PC-9 (cell line): ENCODE measurements around the gene DEAF1. TPM values are rescaled to one million over a fixed set of nuclear protein-coding genes. Genes with fewer than 3 reads are reported as not detected.

ENCODE experiments used
- BruUV-seq: library from RNA; stranded (reverse); fragments of 400-500 nt; replicated peaks from 2 replicates; lab custom pipeline; 2021; lab: Mats Ljungman, UMichigan
- CTCF ChIA-PET: fragments of 300-600 bp; sonication (Branson Sonifier 250); formaldehyde crosslinking; loops from one replicate; lab custom pipeline; 2022; ENCODE audit warnings: antibody characterized with exemption; lab: Charles Lee
- POLR2A ChIA-PET: fragments of 300-600 bp; sonication (Branson Sonifier 250); formaldehyde crosslinking; loops from one replicate; lab custom pipeline; 2022; ENCODE audit warnings: antibody characterized with exemption; ENCODE audit not compliant: unreplicated experiment; lab: Charles Lee
- DNase-seq, 2 experiments: peaks; one replicate each; pipeline versions ENCODE4 v3.0.0 to v3.0.0-alpha.2; 2015 to 2022; ENCODE audit warnings: mixed read lengths in 1 of 2
- H2AFZ ChIP-seq: fragments of 200-600 bp; sonication (generic); 2 replicates; pipeline ENCODE4 v1.8.1; 2017; ENCODE audit warnings: antibody characterized with exemption
- H3F3A ChIP-seq: fragments of 200-600 bp; sonication (generic); 2 replicates; pipeline ENCODE4 v1.8.1; 2017; ENCODE audit warnings: antibody characterized with exemption, mild to moderate bottlenecking, low read depth; ENCODE audit not compliant: insufficient read depth
- H3K27ac ChIP-seq: fragments of 200-600 bp; sonication (generic); 2 replicates; pipeline ENCODE4 v1.6.1; 2016; ENCODE audit warnings: mixed run types
- H3K27me3 ChIP-seq: fragments of 200-600 bp; sonication (generic); 2 replicates; pipeline ENCODE4 v1.6.1; 2016; ENCODE audit warnings: low read depth, mixed run types; ENCODE audit not compliant: insufficient read depth
- H3K36me3 ChIP-seq: fragments of 200-600 bp; sonication (generic); 2 replicates; pipeline ENCODE4 v1.6.1; 2016; ENCODE audit warnings: low read depth, mixed run types
- H3K4me1 ChIP-seq: fragments of 200-600 bp; sonication (generic); replicated peaks from 2 replicates; pipeline ENCODE4 v1.6.1; 2016; ENCODE audit warnings: mixed run types; ENCODE audit not compliant: insufficient read depth
- H3K4me2 ChIP-seq: fragments of 200-600 bp; sonication (generic); 2 replicates; pipeline ENCODE4 v1.6.1; 2017; ENCODE audit warnings: mixed run types
- H3K4me3 ChIP-seq: fragments of 200-600 bp; sonication (generic); 2 replicates; pipeline ENCODE4 v1.6.1; 2016; ENCODE audit warnings: mixed run types
- H3K79me2 ChIP-seq: fragments of 200-600 bp; sonication (generic); 2 replicates; pipeline ENCODE4 v1.6.1; 2017; ENCODE audit warnings: low read depth, mixed run types
- H3K9me2 ChIP-seq: fragments of 200-600 bp; sonication (generic); 2 replicates; pipeline ENCODE4 v1.8.1; 2017; ENCODE audit warnings: mild to moderate bottlenecking; ENCODE audit not compliant: insufficient read depth
- H3K9me3 ChIP-seq: fragments of 200-600 bp; sonication (generic); 2 replicates; pipeline ENCODE4 v1.8.1; 2016; ENCODE audit warnings: low read depth; ENCODE audit not compliant: insufficient read depth
- H4K20me1 ChIP-seq: fragments of 200-600 bp; sonication (generic); 2 replicates; pipeline ENCODE4 v1.8.1; 2017; ENCODE audit not compliant: insufficient read depth
- EZH2 ChIP-seq: fragments of 200-600 bp; sonication (generic); IDR thresholded peaks from 2 replicates; pipeline ENCODE4 v1.8.0; 2017; ENCODE audit warnings: antibody characterized with exemption, low read depth
- intact Hi-C: fragments of 100-400 bp; cut with micrococcal nuclease; formaldehyde crosslinking; loops from one replicate; pipeline ENCODE4 v1.10.0; 2022; ENCODE audit not compliant: unreplicated experiment
- total RNA-seq: library from RNA; stranded (reverse); gene quantifications from 2 replicates; pipeline ENCODE4 v1.2.3, GENCODE V29; 2021
- TF ChIP-seq, protein P1 (sequence below): fragments of 200-600 bp; sonication (generic); conservative IDR thresholded peaks from 2 replicates; pipeline ENCODE4 v1.6.1; 2017; ENCODE audit warnings: mixed run types, antibody characterized with exemption, mild to moderate bottlenecking, moderate library complexity

DEAF1 gene
- total RNA-seq, 1 experiment from 2014 or later: 36.9 TPM

DNA sequence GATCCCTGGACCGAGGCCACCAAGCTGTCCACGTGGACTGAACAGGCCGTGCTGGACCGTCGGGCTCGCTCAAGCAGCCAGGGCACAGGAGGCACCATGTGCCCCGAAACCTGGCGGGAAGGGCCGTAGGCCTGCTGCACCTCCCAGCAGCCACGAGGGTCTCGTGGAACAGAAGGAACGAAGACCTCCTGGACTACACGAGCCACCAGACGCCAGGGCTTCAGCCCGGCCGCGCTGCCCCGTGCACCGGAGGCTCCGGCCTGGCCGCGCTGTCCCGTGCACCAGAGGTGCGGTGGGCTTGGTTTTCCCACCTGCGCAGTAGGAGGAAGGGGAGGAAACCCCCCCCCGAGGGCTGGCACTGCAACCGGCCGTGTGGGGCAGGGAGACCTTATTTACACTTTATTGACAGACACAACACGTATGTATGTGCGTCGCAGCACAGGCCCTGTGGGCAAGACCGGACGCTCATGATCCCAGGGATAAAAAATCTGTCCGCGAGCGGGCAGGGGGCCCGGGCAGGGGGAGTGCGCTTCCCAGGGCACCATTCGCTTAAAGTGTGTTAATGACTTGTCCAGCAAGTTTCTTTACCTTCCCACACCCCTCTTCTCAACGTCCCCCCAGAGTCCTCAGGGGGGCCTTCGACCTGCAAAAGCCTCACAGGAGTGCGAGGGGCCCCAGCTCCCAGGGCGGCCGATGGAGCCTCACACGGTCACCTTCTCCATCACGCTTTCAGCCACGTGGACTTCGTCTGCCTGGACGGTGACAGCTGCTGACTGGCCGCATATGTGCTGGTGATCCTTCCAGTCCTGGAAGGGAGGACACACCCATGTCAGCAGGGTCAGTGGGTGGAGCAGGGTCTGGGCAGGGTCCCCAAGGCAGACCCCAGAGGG, 50.9 kb downstream of the DEAF1 start:
- Histone ChIP-seq H3K27me3 (no peaks in the 10 kb centered on the region), H3K9me3 (no peaks in the 10 kb centered on the region), H3K4me1 (no peaks in the 10 kb centered on the region), H3K36me3 (no peaks in the 10 kb centered on the region), H3K9me2 (no peaks in the 10 kb centered on the region), H2AFZ (no peak overlapping the region), H4K20me1 (no peaks in the 10 kb centered on the region), H3K27ac (no peak overlapping the region), H3K4me3 (no peak overlapping the region), H3K4me2 (no peak overlapping the region), H3F3A (peaks cover 20% of the 10 kb centered on the region; the same call in 1 of the 2 replicates), H3K79me2 (no peaks in the 10 kb centered on the region)
- DNase-seq: no peak
- POLR2A ChIA-PET: no interaction called here
- TF ChIP-seq, protein P1, sequence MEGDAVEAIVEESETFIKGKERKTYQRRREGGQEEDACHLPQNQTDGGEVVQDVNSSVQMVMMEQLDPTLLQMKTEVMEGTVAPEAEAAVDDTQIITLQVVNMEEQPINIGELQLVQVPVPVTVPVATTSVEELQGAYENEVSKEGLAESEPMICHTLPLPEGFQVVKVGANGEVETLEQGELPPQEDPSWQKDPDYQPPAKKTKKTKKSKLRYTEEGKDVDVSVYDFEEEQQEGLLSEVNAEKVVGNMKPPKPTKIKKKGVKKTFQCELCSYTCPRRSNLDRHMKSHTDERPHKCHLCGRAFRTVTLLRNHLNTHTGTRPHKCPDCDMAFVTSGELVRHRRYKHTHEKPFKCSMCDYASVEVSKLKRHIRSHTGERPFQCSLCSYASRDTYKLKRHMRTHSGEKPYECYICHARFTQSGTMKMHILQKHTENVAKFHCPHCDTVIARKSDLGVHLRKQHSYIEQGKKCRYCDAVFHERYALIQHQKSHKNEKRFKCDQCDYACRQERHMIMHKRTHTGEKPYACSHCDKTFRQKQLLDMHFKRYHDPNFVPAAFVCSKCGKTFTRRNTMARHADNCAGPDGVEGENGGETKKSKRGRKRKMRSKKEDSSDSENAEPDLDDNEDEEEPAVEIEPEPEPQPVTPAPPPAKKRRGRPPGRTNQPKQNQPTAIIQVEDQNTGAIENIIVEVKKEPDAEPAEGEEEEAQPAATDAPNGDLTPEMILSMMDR: no peak
- no peak for TF ChIP-seq EZH2
- no TSS peak for BruUV-seq
- CTCF ChIA-PET: no interaction called here
- intact Hi-C loops: no loop called here

DNA sequence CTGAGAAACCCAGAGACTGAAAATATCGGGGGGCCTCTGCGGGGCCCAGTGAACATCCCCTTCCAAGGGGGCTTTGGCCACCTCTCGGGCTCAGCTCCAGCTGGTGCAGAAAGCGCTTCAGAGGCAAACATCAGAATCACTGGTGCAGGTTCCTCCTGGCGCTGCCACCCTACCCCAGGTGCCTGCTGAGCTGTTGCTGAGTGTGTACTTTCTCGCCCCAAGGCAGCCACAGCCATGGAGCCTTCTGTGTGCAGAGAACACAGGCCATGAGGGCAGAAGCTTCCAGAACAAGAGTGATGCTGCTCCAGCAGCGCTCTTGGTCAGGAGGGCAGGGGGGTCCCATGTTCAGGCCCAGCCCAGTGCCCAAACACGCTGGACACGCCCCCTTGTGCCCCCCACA, 51.7 kb downstream of the DEAF1 start:
- H3K4me3 ChIP-seq: no peak overlapping the region
- H3K9me3 ChIP-seq: no peaks in the 10 kb centered on the region
- ChIA-PET POLR2A (no interaction called here), CTCF (no interaction called here)
- peaks cover 20% of the 10 kb centered on the region; the same call in 1 of the 2 replicates for H3F3A ChIP-seq
- H3K79me2 ChIP-seq: no peaks in the 10 kb centered on the region
- BruUV-seq: no TSS peak
- H3K4me2 ChIP-seq: no peak overlapping the region
- H3K27ac ChIP-seq: no peak overlapping the region
- no peaks in the 10 kb centered on the region for H3K27me3 ChIP-seq
- intact Hi-C loops: no loop called here
- no peaks in the 10 kb centered on the region for H3K36me3 ChIP-seq
- H3K9me2 ChIP-seq: no peaks in the 10 kb centered on the region
- no peaks in the 10 kb centered on the region for H4K20me1 ChIP-seq
- DNase-seq: no peak
- TF ChIP-seq, protein P1: no peak
- H2AFZ ChIP-seq: no peak overlapping the region
- no peaks in the 10 kb centered on the region for H3K4me1 ChIP-seq

DNA sequence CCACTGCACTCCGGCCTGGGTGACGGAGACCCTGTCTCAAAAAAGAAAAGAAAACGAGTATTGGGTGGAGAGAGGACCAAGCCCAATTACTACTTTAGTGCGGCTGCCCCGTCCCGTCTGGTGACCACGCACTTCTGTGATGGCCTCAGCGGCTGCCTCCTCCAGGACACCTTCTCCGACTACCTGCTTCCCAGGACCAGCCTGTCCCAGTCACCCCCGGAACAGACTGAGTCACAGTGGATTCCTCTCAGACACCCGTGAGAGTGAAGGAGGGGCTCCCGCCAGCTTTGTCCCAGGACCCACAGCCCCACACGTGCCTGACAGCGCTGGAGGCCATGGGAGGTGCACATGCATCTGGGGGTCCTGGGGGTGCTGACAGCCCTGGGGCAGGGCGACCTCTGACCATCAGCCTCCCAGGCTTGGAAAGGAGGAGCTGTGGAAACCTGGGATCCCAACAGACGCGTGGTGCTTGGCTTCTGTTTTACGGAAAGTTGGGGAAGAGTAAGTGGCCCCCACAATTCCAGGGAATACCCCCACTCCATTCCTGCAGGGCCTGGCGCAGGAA, 53.1 kb downstream of the DEAF1 start:
- CTCF ChIA-PET: no interaction called here
- Histone ChIP-seq H2AFZ (no peak overlapping the region), H3K4me1 (no peaks in the 10 kb centered on the region), H3K27ac (no peak overlapping the region), H3K4me2 (no peak overlapping the region), H3K27me3 (no peaks in the 10 kb centered on the region), H3F3A (peaks cover 18% of the 10 kb centered on the region; the same call in 1 of the 2 replicates), H3K79me2 (no peaks in the 10 kb centered on the region), H3K36me3 (no peaks in the 10 kb centered on the region), H4K20me1 (no peaks in the 10 kb centered on the region), H3K9me2 (no peaks in the 10 kb centered on the region), H3K9me3 (no peaks in the 10 kb centered on the region), H3K4me3 (no peak overlapping the region)
- POLR2A ChIA-PET: no interaction called here
- intact Hi-C loops: no loop called here
- TF ChIP-seq, protein P1: no peak
- no peak for TF ChIP-seq EZH2
- no peak for DNase-seq
- BruUV-seq: no TSS peak
